ENCODE measurements around the gene KLRC2. TPM values are rescaled to one million over a fixed set of nuclear protein-coding genes. Genes with fewer than 3 reads are reported as not detected.
"Not testable (repeated sequence)": the region's sequence is repeated elsewhere in the genome, so short reads cannot be mapped to it uniquely, and the experiment has no call there.

KLRC2 gene
- total RNA-seq, result 1 to 10 TPM; 1.4 to 1.9 TPM

- DNase-seq; H3K4me1 Mint-ChIP-seq (ENCODE audit: low read depth); H3K27me3 Mint-ChIP-seq (ENCODE audit: low read depth); H3K9me3 Mint-ChIP-seq; H3K27ac Mint-ChIP-seq; H3K36me3 Mint-ChIP-seq (ENCODE audit: insufficient read depth in 2 of 2): not testable (repeated sequence)
- ATAC-seq (replicated peaks in 1 of 2), result peak; percentile 54 to 57
- peak within 1 kb of the TSS in 1 of 2 donors; percentile 41 for H3K4me3 Mint-ChIP-seq
Observed at GRCh38 chr12:10435816-10436215, at the start of gene KLRC2. TSS of gene KLRC2 (minus strand) at chr12:10436010. CDS start at chr12:10435986, 24 bp downstream.

- H3K27ac Mint-ChIP-seq; H3K4me1 Mint-ChIP-seq (ENCODE audit: low read depth): not testable (repeated sequence)
- H3K36me3 Mint-ChIP-seq (ENCODE audit: insufficient read depth in 2 of 2), result peaks cover 6 to 11% of the 10 kb centered on the region in 2 donors
Observed at GRCh38 chr12:10481901-10482300, 46.1 kb upstream of the KLRC2 start.

GRCh38 chr12:10472808-10473207 is 37.0 kb upstream of the KLRC2 start:
- H3K4me3 Mint-ChIP-seq; H3K27ac Mint-ChIP-seq; H3K27me3 Mint-ChIP-seq (ENCODE audit: low read depth); ATAC-seq (replicated peaks in 1 of 2); DNase-seq; H3K4me1 Mint-ChIP-seq (ENCODE audit: low read depth): not testable (repeated sequence)
- Mint-ChIP-seq H3K36me3 (ENCODE audit: insufficient read depth in 2 of 2) (peaks cover 6 to 12% of the 10 kb centered on the region in 2 donors), H3K9me3 (peaks cover 11 to 14% of the 10 kb centered on the region in 2 donors)

More at GRCh38 chr12:10481901-10482300, 46.1 kb upstream of the KLRC2 start:
- DNase-seq; H3K27me3 Mint-ChIP-seq (ENCODE audit: low read depth); H3K4me3 Mint-ChIP-seq; ATAC-seq (replicated peaks in 1 of 2): not testable (repeated sequence)
- peaks cover 9 to 12% of the 10 kb centered on the region in 2 donors for H3K9me3 Mint-ChIP-seq

GRCh38 chr12:10469701-10470100 is 33.9 kb upstream of the KLRC2 start:
- Mint-ChIP-seq H3K4me3 (no peak overlapping the region), H3K36me3 (ENCODE audit: insufficient read depth in 2 of 2) (peaks cover 3 to 7% of the 10 kb centered on the region in 2 donors), H3K27me3 (ENCODE audit: low read depth) (peaks cover 6% of the 10 kb centered on the region), H3K9me3 (peaks cover 4 to 10% of the 10 kb centered on the region in 2 donors), H3K27ac (no peak overlapping the region), H3K4me1 (ENCODE audit: low read depth) (no peaks in the 10 kb centered on the region)
- ATAC-seq (replicated peaks in 1 of 2) (no peak), DNase-seq (no peak)

GRCh38 chr12:10466311-10466710 is 30.5 kb upstream of the KLRC2 start:
- H3K27me3 Mint-ChIP-seq (ENCODE audit: low read depth), result peaks cover 20% of the 10 kb centered on the region
- H3K36me3 Mint-ChIP-seq (ENCODE audit: insufficient read depth in 2 of 2), result peaks cover 8 to 11% of the 10 kb centered on the region in 2 donors
- DNase-seq (no peak), ATAC-seq (replicated peaks in 1 of 2) (no peak)
- H3K27ac Mint-ChIP-seq, result no peak overlapping the region
- H3K9me3 Mint-ChIP-seq, result peaks cover 7 to 10% of the 10 kb centered on the region in 2 donors
- H3K4me1 Mint-ChIP-seq (ENCODE audit: low read depth), result no peaks in the 10 kb centered on the region
- no peak overlapping the region for H3K4me3 Mint-ChIP-seq

- Mint-ChIP-seq H3K27me3 (ENCODE audit: low read depth) (peaks cover 9% of the 10 kb centered on the region), H3K4me3 (no peak overlapping the region), H3K27ac (no peak overlapping the region), H3K9me3 (peaks cover 22 to 23% of the 10 kb centered on the region in 2 donors), H3K36me3 (ENCODE audit: insufficient read depth in 2 of 2) (peaks cover 12 to 21% of the 10 kb centered on the region in 2 donors), H3K4me1 (ENCODE audit: low read depth) (no peaks in the 10 kb centered on the region)
- ATAC-seq (replicated peaks in 1 of 2) (no peak), DNase-seq (no peak)
Observed at GRCh38 chr12:10457760-10458159, 21.9 kb upstream of the KLRC2 start.

- H3K36me3 Mint-ChIP-seq (ENCODE audit: insufficient read depth in 2 of 2), result peaks cover 10 to 18% of the 10 kb centered on the region in 2 donors
- peaks cover 3% of the 10 kb centered on the region for H3K27me3 Mint-ChIP-seq (ENCODE audit: low read depth)
- H3K4me3 Mint-ChIP-seq, result no peak overlapping the region
- no peak for DNase-seq
- no peaks in the 10 kb centered on the region for H3K4me1 Mint-ChIP-seq (ENCODE audit: low read depth)
- no peak for ATAC-seq (replicated peaks in 1 of 2)
- peaks cover 17 to 19% of the 10 kb centered on the region in 2 donors for H3K9me3 Mint-ChIP-seq
- peak overlapping the region; percentile 47 for H3K27ac Mint-ChIP-seq
Observed at GRCh38 chr12:10456856-10457255, 21.0 kb upstream of the KLRC2 start.

GRCh38 chr12:10455766-10456165 is 20.0 kb upstream of the KLRC2 start:
- peaks cover 8 to 16% of the 10 kb centered on the region in 2 donors for H3K36me3 Mint-ChIP-seq (ENCODE audit: insufficient read depth in 2 of 2)
- peaks cover 14 to 19% of the 10 kb centered on the region in 2 donors for H3K9me3 Mint-ChIP-seq
- no peak overlapping the region for H3K27ac Mint-ChIP-seq
- H3K27me3 Mint-ChIP-seq (ENCODE audit: low read depth), result no peaks in the 10 kb centered on the region
- ATAC-seq (replicated peaks in 1 of 2) (no peak), DNase-seq (no peak)
- H3K4me3 Mint-ChIP-seq, result no peak overlapping the region
- no peaks in the 10 kb centered on the region for H3K4me1 Mint-ChIP-seq (ENCODE audit: low read depth)

- H3K9me3 Mint-ChIP-seq, result peaks cover 14 to 17% of the 10 kb centered on the region in 2 donors
- peaks cover 8 to 16% of the 10 kb centered on the region in 2 donors for H3K36me3 Mint-ChIP-seq (ENCODE audit: insufficient read depth in 2 of 2)
- H3K4me1 Mint-ChIP-seq (ENCODE audit: low read depth), result no peaks in the 10 kb centered on the region
- ATAC-seq (replicated peaks in 1 of 2), result peak in 1 of 2 donors; percentile 25
- no peaks in the 10 kb centered on the region for H3K27me3 Mint-ChIP-seq (ENCODE audit: low read depth)
- no peak for DNase-seq
- H3K4me3 Mint-ChIP-seq, result peak overlapping the region in 1 of 2 donors; percentile 19
- no peak overlapping the region for H3K27ac Mint-ChIP-seq
Observed at GRCh38 chr12:10454531-10454930, 18.7 kb upstream of the KLRC2 start.

GRCh38 chr12:10453156-10453555 is 17.3 kb upstream of the KLRC2 start, which contains the start of gene KLRC1:
TSS of gene KLRC1 (minus strand) at chr12:10453377. CDS start at chr12:10451156, 2,221 bp downstream.
- Mint-ChIP-seq H3K4me1 (ENCODE audit: low read depth) (no peaks in the 10 kb centered on the region), H3K27ac (no peak within 1 kb of the TSS), H3K4me3 (no peak within 1 kb of the TSS), H3K36me3 (ENCODE audit: insufficient read depth in 2 of 2) (peaks cover 7 to 16% of the 10 kb centered on the region in 2 donors), H3K27me3 (ENCODE audit: low read depth) (no peaks in the 10 kb centered on the region), H3K9me3 (peaks cover 11 to 14% of the 10 kb centered on the region in 2 donors)
- DNase-seq (no peak), ATAC-seq (replicated peaks in 1 of 2) (peak; percentile 47 to 86)

GRCh38 chr12:10448236-10448635 is 12.4 kb upstream of the KLRC2 start:
- Mint-ChIP-seq H3K36me3 (ENCODE audit: insufficient read depth in 2 of 2) (no peaks in the 10 kb centered on the region), H3K9me3 (no peaks in the 10 kb centered on the region), H3K4me1 (ENCODE audit: low read depth) (no peaks in the 10 kb centered on the region), H3K4me3 (no peak overlapping the region), H3K27ac (no peak overlapping the region), H3K27me3 (ENCODE audit: low read depth) (no peaks in the 10 kb centered on the region)
- peak in 1 of 2 donors; percentile 42 for ATAC-seq (replicated peaks in 1 of 2)
- no peak for DNase-seq

GRCh38 chr12:10446052-10446451 is 10.2 kb upstream of the KLRC2 start:
- H3K4me1 Mint-ChIP-seq (ENCODE audit: low read depth); H3K9me3 Mint-ChIP-seq; H3K4me3 Mint-ChIP-seq; H3K36me3 Mint-ChIP-seq (ENCODE audit: insufficient read depth in 2 of 2); DNase-seq; H3K27ac Mint-ChIP-seq; H3K27me3 Mint-ChIP-seq (ENCODE audit: low read depth): not testable (repeated sequence)
- peak; percentile 84 to 91 for ATAC-seq (replicated peaks in 1 of 2)

GRCh38 chr12:10441144-10441543 is 5.3 kb upstream of the KLRC2 start:
- DNase-seq; H3K4me3 Mint-ChIP-seq; ATAC-seq (replicated peaks in 1 of 2); H3K27me3 Mint-ChIP-seq (ENCODE audit: low read depth); H3K9me3 Mint-ChIP-seq; H3K4me1 Mint-ChIP-seq (ENCODE audit: low read depth); H3K27ac Mint-ChIP-seq; H3K36me3 Mint-ChIP-seq (ENCODE audit: insufficient read depth in 2 of 2): not testable (repeated sequence)
